ENCODE results near the gene RACGAP1. TPM values are rescaled to one million over a fixed set of nuclear protein-coding genes. Genes with fewer than 3 reads are reported as not detected.

The RACGAP1 gene
- total RNA-seq, 1 donor from 2014 or later = 18.8 TPM

GRCh38 chr12:49967777-49968250 is 57.5 kb downstream of the RACGAP1 start:
- no peak for DNase-seq (ENCODE audit: low read depth)
- TF ChIP-seq CTCF (IDR thresholded peaks at IDR 0.05; ENCODE audit: insufficient read depth, low read depth, low read length) (no peak), EZH2 (IDR thresholded peaks at IDR 0.05; ENCODE audit: insufficient read depth, low read length) (no peak)

GRCh38 chr12:49967042-49967776 is 58.1 kb downstream of the RACGAP1 start:
- Histone ChIP-seq H3K9ac (ENCODE audit: low read length) (peak overlapping the region; percentile 16), H3K4me1 (ENCODE audit: insufficient read depth, low read length) (peaks cover 7% of the 10 kb centered on the region), H3K4me3 (ENCODE audit: insufficient read depth, low read depth, low read length) (peak overlapping the region; percentile 41), H3K79me2 (ENCODE audit: insufficient read depth, low read length) (no peaks in the 10 kb centered on the region), H3K27ac (ENCODE audit: low read depth, low read length) (no peak overlapping the region), H3K9me3 (ENCODE audit: insufficient read depth, low read depth, low read length) (no peaks in the 10 kb centered on the region), H2AFZ (ENCODE audit: low read depth, low read length) (peak overlapping the region; percentile 73), H3K4me2 (ENCODE audit: low read length) (peak overlapping the region; percentile 87), H3K36me3 (ENCODE audit: insufficient read depth, low read length) (no peaks in the 10 kb centered on the region), H4K20me1 (ENCODE audit: insufficient read depth, low read length) (no peaks in the 10 kb centered on the region), H3K27me3 (ENCODE audit: insufficient read depth, low read length) (peaks cover 23% of the 10 kb centered on the region)
- DNase-seq (ENCODE audit: low read depth) (peak; percentile 56), FAIRE-seq (no peak)
- Mint-ChIP-seq H3K27ac (ENCODE audit: unreplicated experiment) (no peak overlapping the region), H3K4me3 (ENCODE audit: unreplicated experiment) (peak overlapping the region; percentile 60), H3K4me1 (ENCODE audit: low read depth, unreplicated experiment) (no peaks in the 10 kb centered on the region), H3K27me3 (ENCODE audit: low read depth, unreplicated experiment) (peaks cover 44% of the 10 kb centered on the region), H3K36me3 (ENCODE audit: low read depth, unreplicated experiment) (peaks cover 1% of the 10 kb centered on the region), H3K9me3 (ENCODE audit: unreplicated experiment) (no peaks in the 10 kb centered on the region)
- no peak for TF ChIP-seq EZH2 (IDR thresholded peaks at IDR 0.05; ENCODE audit: insufficient read depth, low read length)
- peak; percentile 69 for TF ChIP-seq CTCF (IDR thresholded peaks at IDR 0.05; ENCODE audit: insufficient read depth, low read depth, low read length)

More at GRCh38 chr12:49967777-49968250, 57.5 kb downstream of the RACGAP1 start:
- Histone ChIP-seq H3K27me3 (ENCODE audit: insufficient read depth, low read length) (peaks cover 20% of the 10 kb centered on the region), H3K36me3 (ENCODE audit: insufficient read depth, low read length) (no peaks in the 10 kb centered on the region), H3K4me1 (ENCODE audit: insufficient read depth, low read length) (peaks cover 4% of the 10 kb centered on the region), H3K4me2 (ENCODE audit: low read length) (peak overlapping the region; percentile 87), H3K9me3 (ENCODE audit: insufficient read depth, low read depth, low read length) (no peaks in the 10 kb centered on the region), H3K27ac (ENCODE audit: low read depth, low read length) (no peak overlapping the region), H3K79me2 (ENCODE audit: insufficient read depth, low read length) (no peaks in the 10 kb centered on the region), H3K4me3 (ENCODE audit: insufficient read depth, low read depth, low read length) (peak overlapping the region; percentile 41), H2AFZ (ENCODE audit: low read depth, low read length) (peak overlapping the region; percentile 73), H3K9ac (ENCODE audit: low read length) (no peak overlapping the region), H4K20me1 (ENCODE audit: insufficient read depth, low read length) (no peaks in the 10 kb centered on the region)
- Mint-ChIP-seq H3K4me1 (ENCODE audit: low read depth, unreplicated experiment) (peaks cover 1% of the 10 kb centered on the region), H3K4me3 (ENCODE audit: unreplicated experiment) (no peak overlapping the region), H3K36me3 (ENCODE audit: low read depth, unreplicated experiment) (peaks cover 1% of the 10 kb centered on the region), H3K27ac (ENCODE audit: unreplicated experiment) (no peak overlapping the region), H3K27me3 (ENCODE audit: low read depth, unreplicated experiment) (peaks cover 45% of the 10 kb centered on the region), H3K9me3 (ENCODE audit: unreplicated experiment) (no peaks in the 10 kb centered on the region)
- no peak for FAIRE-seq

Measured in astrocyte (in vitro differentiated cells and primary cell).